Pancreas (tissue), 10 donors: ENCODE results near the gene TBC1D22B. TPM values are rescaled to one million over a fixed set of nuclear protein-coding genes. Genes with fewer than 3 reads are reported as not detected.

Source experiments
- ATAC-seq, 4 donors: fragments of 200-7000 bp; cut with Tn5 transposase; one replicate each; pipeline versions ENCODE4 v1.8.0 to v1.9.1; 2020; ENCODE audit warnings: mild to moderate bottlenecking in 4 of 4, moderate library complexity in 4 of 4
- DNase-seq, 6 donors: peaks; one replicate each; pipeline ENCODE4 v3.0.0-alpha.2; 2020
- FAIRE-seq: peaks from 2 replicates; lab custom pipeline; 2012; peaks lifted over from hg19 to GRCh38; lab: Jason Lieb, UNC
- H3K27ac ChIP-seq, 4 donors: fragments of 200-600 bp; sonication (generic); 1 replicate in 3 of 4; 2 replicates in 1 of 4; pipeline versions ENCODE4 v1.5.0 to v1.8.0; 2020
- H3K27me3 ChIP-seq, 4 donors: fragments of 200-600 bp; one replicate each; pipeline ENCODE4 v1.8.0; 2021
- H3K36me3 ChIP-seq, 3 donors: fragments of 200-600 bp; sonication (generic) in 1 of 3; one replicate each; pipeline versions ENCODE4 v1.5.0 to v1.8.0; 2020 to 2021
- H3K4me1 ChIP-seq, 3 donors: fragments of 200-600 bp; one replicate each; pipeline ENCODE4 v1.8.0; 2021
- H3K4me3 ChIP-seq, 4 donors: fragments of 200-600 bp; sonication (generic) in 2 of 4; one replicate each; pipeline versions ENCODE4 v1.5.0 to v1.8.0; 2020 to 2021
- H3K9me3 ChIP-seq, 4 donors: fragments of 200-600 bp; one replicate each; pipeline ENCODE4 v1.8.0; 2021
- CTCF ChIP-seq, 4 donors: fragments of 200-600 bp; sonication (generic) in 3 of 4; IDR thresholded peaks; one replicate each; pipeline versions ENCODE4 v1.5.0 to v1.8.0; 2021; ENCODE audit warnings: antibody characterized with exemption in 4 of 4
- WGBS, 2 donors: extraction: QIAGEN DNeasy Blood & Tissue Kit; methylation state at CpG; one replicate each; pipeline ENCODE4 v1.1.7; 2013; 5-methylcytosine and 5-hydroxymethylcytosine counted together
- intact Hi-C, 3 donors: fragments of 100-400 bp; cut with DNase I; formaldehyde crosslinking; loops; one replicate each; pipeline versions ENCODE4 v1.11.1 to v1.14.2; 2022
- polyA plus RNA-seq, 2 donors: library from polyadenylated mRNA; stranded (reverse); fragments of 200-250 nt; gene quantifications; one replicate each; pipeline ENCODE4 v1.2.3, GENCODE V29; 2013
- total RNA-seq, 6 donors: library from RNA; stranded (reverse); fragmentation: NEBNext Ultra II Directional in 4 of 6; extraction: Animal tissue kit (Norgen Biotek cat#: 25700) in 4 of 6; gene quantifications; one replicate each; pipeline versions ENCODE4 v1.2.1 to v1.2.4, GENCODE V29; 2021 to 2023
- donor health status: healthy with polysubstance abuse.
- donor health status: DM: no; HTN: no; CAD: no; lungs with moderate emphysema.
- donor health status: DM: no; HTN: no; CAD: no.
- donor health status: control.
- donor health status: control.
- donor health status: Bipolar disorder and iron deficiency.
- donor health status: DM: yes; HTN: yes; CAD: no.
- donor health status: DM: no; HTN: no; CAD: no.
- donor health status: DM: no; HTN: no; CAD: no.
- donor health status: DM: yes; HTN: yes; CAD: no.

Gene TBC1D22B
- total and polyA plus RNA-seq, 8 donors: 4.3 to 9.0 (median 6.0) TPM

DNA sequence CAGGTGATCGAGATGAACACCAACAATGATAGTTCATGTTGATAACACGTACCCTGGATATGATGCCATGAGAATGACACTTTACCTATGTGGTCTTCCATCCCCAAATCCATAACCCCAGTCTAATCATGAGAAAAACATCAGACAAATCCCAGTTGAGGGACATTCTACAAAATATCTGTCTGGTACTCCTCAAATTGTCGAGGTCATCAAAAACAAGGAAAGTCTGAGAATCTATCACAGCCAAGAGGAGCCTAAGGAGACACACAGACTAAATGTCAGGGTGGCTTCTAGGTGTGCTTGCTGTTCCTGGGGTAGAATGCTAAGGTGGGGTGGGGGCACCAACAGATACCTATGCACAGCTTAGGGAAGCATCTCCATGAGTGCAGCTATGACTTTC lies 93.5 kb downstream of the TBC1D22B start:
- H3K4me1 ChIP-seq: peaks cover 0 to 3% (median 0%) of the 10 kb centered on the region in 3 donors
- no peak for TF ChIP-seq CTCF (IDR thresholded peaks at IDR 0.05)
- H3K27me3 ChIP-seq: no peaks in the 10 kb centered on the region
- DNase-seq: no peak
- H3K4me3 ChIP-seq: no peak overlapping the region
- no peaks in the 10 kb centered on the region for H3K9me3 ChIP-seq
- WGBS, 2 donors: 70 to 81% methylated on average over 3 of the region's 3 CpGs
- no peak for ATAC-seq
- H3K36me3 ChIP-seq: no peaks in the 10 kb centered on the region
- H3K27ac ChIP-seq: no peak overlapping the region
- FAIRE-seq: no peak
- intact Hi-C loops: no loop called here

- no peaks in the 10 kb centered on the region for H3K36me3 ChIP-seq
- no peak overlapping the region for H3K27ac ChIP-seq
- DNase-seq (no peak), FAIRE-seq (no peak), ATAC-seq (no peak)
- TF ChIP-seq CTCF (IDR thresholded peaks at IDR 0.05): no peak
- intact Hi-C loops: no loop called here
- no peaks in the 10 kb centered on the region for H3K27me3 ChIP-seq
- no peaks in the 10 kb centered on the region for H3K9me3 ChIP-seq
- no peak overlapping the region for H3K4me3 ChIP-seq
- WGBS, 2 donors: 88 to 91% methylated on average over 3 of the region's 3 CpGs
- peaks cover 0 to 3% (median 0%) of the 10 kb centered on the region in 3 donors for H3K4me1 ChIP-seq
Measured at GRCh38 chr6:37352384-37352783, 94.8 kb downstream of the TBC1D22B start.

- Histone ChIP-seq H3K27ac (no peak within 1 kb of the TSS), H3K9me3 (no peaks in the 10 kb centered on the region), H3K36me3 (no peaks in the 10 kb centered on the region), H3K4me3 (peak within 1 kb of the TSS; percentile 53 to 83 (median 72)), H3K27me3 (no peaks in the 10 kb centered on the region), H3K4me1 (peaks cover 0 to 3% (median 0%) of the 10 kb centered on the region in 3 donors)
- FAIRE-seq (no peak), DNase-seq (peak; percentile 88 to 98 (median 90)), ATAC-seq (peak; percentile 98 to 100 (median 100))
- intact Hi-C loops: no loop called here
- TF ChIP-seq CTCF (IDR thresholded peaks at IDR 0.05): no peak
- 0% methylated on average over 54 of the region's 54 CpGs for WGBS, 2 donors
Measured at GRCh38 chr6:37353761-37354525, 96.4 kb downstream of the TBC1D22B start, which contains the start of gene RNF8. Gene RNF8, plus strand, starts transcription at chr6:37353983. Its CDS starts 182 bp downstream, at chr6:37354165.

DNA sequence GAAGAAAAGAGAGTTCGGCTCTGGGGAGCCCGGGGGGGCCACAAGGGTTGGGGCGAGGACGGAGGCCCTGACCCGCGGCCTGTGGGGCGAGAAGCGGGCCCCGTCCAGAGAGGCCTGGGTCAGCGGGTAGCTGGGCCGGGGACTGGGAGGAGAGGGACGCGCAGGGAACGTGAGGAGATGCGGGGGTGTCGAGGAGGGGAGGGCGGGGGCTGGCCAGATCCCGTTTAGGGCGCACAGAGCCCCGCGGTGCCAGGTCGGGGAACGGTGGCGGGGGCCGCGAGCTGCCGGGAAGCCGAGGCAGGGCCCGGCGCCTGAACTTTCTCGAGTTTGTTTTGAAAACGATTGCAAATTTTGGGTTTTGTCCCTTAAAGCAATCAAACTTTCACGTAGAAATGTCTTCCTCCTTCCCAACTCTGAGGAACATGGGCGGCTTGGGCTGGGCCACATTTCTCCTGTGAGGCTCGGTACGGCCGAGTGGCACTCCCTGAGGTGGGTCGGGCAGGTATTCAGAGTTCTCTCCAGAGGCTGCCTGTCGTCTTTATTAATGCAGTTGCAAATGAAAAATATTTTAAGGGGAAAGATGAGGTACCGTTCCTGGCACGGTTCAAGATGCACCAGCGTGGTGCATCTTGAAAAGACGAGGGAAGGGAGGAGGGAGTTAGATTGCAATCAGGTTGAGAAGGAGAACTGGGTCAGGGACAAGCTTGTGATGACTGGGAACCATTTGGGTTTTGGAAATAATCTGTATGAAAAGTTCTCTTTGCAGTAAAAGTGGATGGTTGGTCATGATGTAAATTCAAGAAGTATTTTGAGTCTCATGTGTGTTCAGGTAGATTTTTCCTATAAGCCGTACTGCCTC lies 97.2 kb downstream of the TBC1D22B start:
- WGBS, 2 donors: 3 to 5% methylated on average over 43 to 44 of the region's 44 CpGs
- H3K4me3 ChIP-seq: peak overlapping the region; percentile 53 to 83 (median 72)
- DNase-seq (peak in 3 of 6 donors; percentile 31 to 67 (median 65)), FAIRE-seq (no peak), ATAC-seq (peak; percentile 42 to 65 (median 55))
- H3K4me1 ChIP-seq: peaks cover 0 to 3% (median 0%) of the 10 kb centered on the region in 3 donors
- H3K27ac ChIP-seq: no peak overlapping the region
- no peaks in the 10 kb centered on the region for H3K36me3 ChIP-seq
- no peaks in the 10 kb centered on the region for H3K9me3 ChIP-seq
- intact Hi-C loops: no loop called here
- no peaks in the 10 kb centered on the region for H3K27me3 ChIP-seq
- no peak for TF ChIP-seq CTCF (IDR thresholded peaks at IDR 0.05)
